ENCODE results near the gene AFAP1L2.

- no peak for TF ChIP-seq CTCF (IDR thresholded peaks at IDR 0.05; ENCODE audit: low read depth, low read length, poor library complexity, severe bottlenecking)
- TF ChIP-seq EZH2phosphoT487 (IDR thresholded peaks at IDR 0.05; ENCODE audit: borderline replicate concordance, low read length): no peak
These were observed 68.7 kb downstream of the AFAP1L2 start for GRCh38 chr10:114335614-114336013.
